ENCODE data around the gene SPTBN2.
"Not testable (repeated sequence)": the region's sequence is repeated elsewhere in the genome, so short reads cannot be mapped to it uniquely, and the experiment has no call there.

SPTBN2 gene

DNA sequence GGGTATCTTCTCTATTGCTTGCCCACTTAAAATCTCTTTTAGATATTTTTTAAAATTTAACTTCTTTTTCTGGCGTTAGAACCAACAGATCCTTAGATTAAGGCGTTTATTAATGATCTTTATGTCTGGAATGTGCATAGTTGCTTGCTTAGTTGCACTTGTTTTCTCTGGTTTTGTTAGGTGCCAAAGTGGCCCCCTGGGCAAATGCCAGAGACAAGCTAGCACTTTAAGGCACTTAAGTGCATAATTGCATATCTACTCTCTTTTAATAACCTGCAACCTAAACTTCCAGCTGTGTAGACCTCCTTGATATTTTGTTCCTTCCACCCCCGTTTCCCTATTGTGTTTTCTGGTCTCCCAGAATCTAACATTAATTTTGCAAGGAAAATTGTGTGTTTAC, 87.2 kb downstream of the SPTBN2 start:
- peak overlapping the region; percentile 95 for H3K4me3 ChIP-seq (ENCODE audit: low read length)
- DNase-seq (ENCODE audit: low read depth), result no peak
- TF ChIP-seq, protein P1, sequence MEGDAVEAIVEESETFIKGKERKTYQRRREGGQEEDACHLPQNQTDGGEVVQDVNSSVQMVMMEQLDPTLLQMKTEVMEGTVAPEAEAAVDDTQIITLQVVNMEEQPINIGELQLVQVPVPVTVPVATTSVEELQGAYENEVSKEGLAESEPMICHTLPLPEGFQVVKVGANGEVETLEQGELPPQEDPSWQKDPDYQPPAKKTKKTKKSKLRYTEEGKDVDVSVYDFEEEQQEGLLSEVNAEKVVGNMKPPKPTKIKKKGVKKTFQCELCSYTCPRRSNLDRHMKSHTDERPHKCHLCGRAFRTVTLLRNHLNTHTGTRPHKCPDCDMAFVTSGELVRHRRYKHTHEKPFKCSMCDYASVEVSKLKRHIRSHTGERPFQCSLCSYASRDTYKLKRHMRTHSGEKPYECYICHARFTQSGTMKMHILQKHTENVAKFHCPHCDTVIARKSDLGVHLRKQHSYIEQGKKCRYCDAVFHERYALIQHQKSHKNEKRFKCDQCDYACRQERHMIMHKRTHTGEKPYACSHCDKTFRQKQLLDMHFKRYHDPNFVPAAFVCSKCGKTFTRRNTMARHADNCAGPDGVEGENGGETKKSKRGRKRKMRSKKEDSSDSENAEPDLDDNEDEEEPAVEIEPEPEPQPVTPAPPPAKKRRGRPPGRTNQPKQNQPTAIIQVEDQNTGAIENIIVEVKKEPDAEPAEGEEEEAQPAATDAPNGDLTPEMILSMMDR (IDR thresholded peaks at IDR 0.05; ENCODE audit: insufficient read depth, low read depth, low read length, missing control alignments), result no peak

DNA sequence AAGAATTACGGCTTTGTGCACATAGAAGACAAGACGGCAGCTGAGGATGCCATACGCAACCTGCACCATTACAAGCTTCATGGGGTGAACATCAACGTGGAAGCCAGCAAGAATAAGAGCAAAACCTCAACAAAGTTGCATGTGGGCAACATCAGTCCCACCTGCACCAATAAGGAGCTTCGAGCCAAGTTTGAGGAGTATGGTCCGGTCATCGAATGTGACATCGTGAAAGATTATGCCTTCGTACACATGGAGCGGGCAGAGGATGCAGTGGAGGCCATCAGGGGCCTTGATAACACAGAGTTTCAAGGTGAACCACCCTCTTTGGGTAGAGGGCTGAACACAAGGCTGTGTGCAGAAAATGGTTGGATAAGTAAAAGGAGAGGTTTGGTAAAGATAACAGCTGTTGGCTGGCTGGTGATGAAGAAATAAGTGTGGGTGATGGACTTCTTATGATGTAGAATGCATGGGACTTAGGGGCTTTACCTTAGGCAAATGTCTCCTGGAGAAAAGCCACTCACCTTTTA, 89.1 kb downstream of the SPTBN2 start:
- not testable (repeated sequence) for DNase-seq (ENCODE audit: low read depth)
- peak overlapping the region; percentile 95 for H3K4me3 ChIP-seq (ENCODE audit: low read length)

DNA sequence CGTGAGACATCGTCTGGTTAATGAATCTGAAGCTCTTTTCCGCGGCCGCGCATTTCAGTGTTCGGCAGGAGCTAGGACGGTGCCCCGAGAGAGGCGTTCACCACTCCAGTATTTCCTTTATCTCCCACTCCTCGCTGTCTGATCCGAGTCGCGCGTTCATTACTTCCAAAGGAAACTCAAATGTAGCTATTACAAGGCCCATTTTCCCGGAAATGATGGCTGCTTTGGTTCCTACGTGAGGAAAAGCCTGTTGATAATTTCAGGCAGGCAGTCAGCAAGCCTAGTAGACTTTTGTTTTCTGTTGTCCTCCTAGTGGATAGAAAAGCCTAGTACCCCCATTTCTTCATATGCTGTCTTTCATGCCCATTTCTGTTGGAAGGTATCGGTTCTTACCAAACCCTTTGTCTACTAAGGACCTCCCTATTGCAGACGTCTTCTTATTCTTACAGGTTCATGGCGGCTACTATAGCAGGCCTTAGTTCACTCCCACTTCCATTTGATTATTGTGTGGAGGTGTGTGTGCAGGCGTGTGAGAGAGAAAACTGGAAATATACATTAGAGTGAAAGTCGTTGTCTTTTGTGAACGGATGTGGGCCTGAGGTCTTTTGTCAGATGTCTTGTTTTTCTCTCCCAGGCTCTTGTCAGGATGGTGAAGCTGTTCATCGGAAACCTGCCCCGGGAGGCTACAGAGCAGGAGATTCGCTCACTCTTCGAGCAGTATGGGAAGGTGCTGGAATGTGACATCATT, 89.8 kb downstream of the SPTBN2 start:
- TF ChIP-seq, protein P1 (IDR thresholded peaks at IDR 0.05; ENCODE audit: insufficient read depth, low read depth, low read length, missing control alignments), result no peak
- peak overlapping the region; percentile 95 for H3K4me3 ChIP-seq (ENCODE audit: low read length)
- peak; percentile 26 for DNase-seq (ENCODE audit: low read depth)

DNA sequence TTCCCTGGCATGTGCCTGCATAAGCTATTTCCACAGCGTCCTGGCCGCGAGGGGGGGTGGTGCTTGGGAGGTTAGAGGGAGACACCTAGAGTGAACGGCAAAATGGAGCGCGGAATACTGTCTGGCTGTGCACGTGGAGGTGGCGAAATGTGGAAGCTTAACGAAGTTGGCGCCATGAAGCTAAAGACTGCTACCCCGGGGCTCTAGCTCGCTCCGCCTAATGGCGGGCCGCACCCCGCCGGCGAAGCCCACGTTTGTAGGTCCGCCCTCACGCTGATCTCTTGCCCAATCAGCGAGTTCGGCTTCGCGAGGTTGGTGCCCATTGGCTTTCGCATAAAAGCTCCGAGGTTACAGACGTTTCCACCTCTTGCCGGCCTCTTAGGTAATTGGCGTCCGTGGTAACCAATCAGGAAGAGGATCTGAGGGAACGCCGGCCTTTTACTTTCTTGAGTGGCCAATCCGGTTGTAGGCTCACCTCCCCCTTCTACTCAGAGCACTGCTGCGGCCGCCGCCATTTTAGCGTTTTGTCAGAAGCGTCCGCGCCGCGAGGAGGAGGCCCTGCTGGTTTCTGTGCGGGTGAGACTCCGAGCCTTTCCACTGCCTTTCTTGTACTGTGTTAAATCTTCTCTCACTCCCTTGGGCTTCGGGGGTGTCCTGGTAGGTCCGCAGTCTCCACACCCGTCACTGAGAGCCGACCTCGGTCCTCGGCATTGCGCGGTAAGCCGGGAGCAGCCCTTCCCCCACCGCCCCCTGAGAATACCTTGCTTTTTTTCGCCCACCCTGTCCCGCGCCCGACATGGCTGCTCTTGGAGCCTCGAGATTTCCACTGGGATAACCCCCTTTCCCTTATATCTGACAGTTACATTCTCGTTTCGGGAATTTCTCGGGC, 90.6 kb downstream of the SPTBN2 start, which contains the start of gene RBM4:
RBM4 (plus strand) TSS at position 527 of the 889 bp plus-strand sequence. CDS start 1,009 bp downstream, outside the sequence.
- peak within 1 kb of the TSS; percentile 95 for H3K4me3 ChIP-seq (ENCODE audit: low read length)
- TF ChIP-seq, protein P1 (IDR thresholded peaks at IDR 0.05; ENCODE audit: insufficient read depth, low read depth, low read length, missing control alignments), result peak; percentile 20
- DNase-seq (ENCODE audit: low read depth), result peak; percentile 100

DNA sequence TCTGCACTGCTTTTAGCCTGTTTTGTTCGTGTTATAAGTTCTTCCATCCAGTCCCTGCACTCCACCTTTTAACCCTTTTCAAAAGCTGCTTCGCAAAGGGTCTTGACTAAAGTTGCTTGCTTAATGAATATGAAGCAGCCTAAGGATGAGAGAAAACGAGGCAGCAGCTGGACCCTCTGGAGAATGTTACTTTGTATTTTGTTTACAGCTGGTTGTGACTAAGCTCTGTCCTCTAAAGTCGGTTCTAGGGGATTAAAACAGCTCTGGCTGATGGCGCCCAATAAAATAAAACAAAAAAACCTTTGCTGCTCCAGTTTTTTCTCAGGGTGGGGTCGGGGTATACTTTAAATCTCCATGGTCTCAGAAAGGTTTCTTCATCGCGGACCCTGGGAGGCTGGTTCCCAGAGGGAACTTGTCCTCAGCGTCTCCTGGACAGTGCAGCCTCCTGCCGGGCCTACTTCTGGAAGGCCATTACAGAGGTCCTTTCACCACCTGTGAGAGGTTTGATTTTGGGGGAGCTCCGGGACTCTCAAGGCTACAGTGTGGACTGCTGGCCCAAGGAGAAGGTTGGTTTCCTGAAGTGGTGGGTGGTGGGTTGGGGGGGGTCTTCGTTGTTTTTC, 91.3 kb downstream of the SPTBN2 start:
- peak overlapping the region; percentile 27 for H3K4me3 ChIP-seq (ENCODE audit: low read length)
- DNase-seq (ENCODE audit: low read depth), result peak; percentile 4
- TF ChIP-seq, protein P1 (IDR thresholded peaks at IDR 0.05; ENCODE audit: insufficient read depth, low read depth, low read length, missing control alignments), result no peak

DNA sequence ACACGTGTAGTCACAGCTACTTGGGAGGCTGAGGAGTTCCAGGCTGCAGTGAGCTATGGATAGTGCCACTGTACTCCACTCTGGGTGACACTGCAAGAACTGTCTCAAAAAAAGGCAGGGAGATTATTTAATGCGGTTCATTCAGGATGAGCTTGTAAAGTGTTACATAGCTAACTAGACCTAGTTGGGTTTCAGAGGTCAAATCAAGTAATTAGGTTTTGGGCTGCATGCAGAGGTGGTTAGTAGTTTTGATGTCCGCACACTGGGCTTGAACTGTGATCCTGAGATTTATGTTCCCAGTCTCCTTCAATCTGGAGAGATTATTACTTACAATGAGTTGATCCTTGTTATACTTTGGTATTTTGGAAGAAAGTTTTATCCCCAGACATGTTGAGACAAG, 92.6 kb downstream of the SPTBN2 start:
- no peak overlapping the region for H3K4me3 ChIP-seq (ENCODE audit: low read length)
- TF ChIP-seq, protein P1 (IDR thresholded peaks at IDR 0.05; ENCODE audit: insufficient read depth, low read depth, low read length, missing control alignments), result no peak
- DNase-seq (ENCODE audit: low read depth), result peak; percentile 22
